Brain microvascular endothelial cell (primary cell): ENCODE data around the gene REG4.
"Not testable (repeated sequence)": the region's sequence is repeated elsewhere in the genome, so short reads cannot be mapped to it uniquely, and the experiment has no call there.

Experiments
- DNase-seq: peaks from one replicate; pipeline ENCODE4 v3.0.0-alpha.2; 2020
- H3K27ac ChIP-seq: fragments of 250-450 bp; sonication (Bioruptor Pico); 2 replicates; pipeline ENCODE4 v1.5.1; 2020; ENCODE audit warnings: mild to moderate bottlenecking, moderate library complexity
- H3K27me3 ChIP-seq: fragments of 250-450 bp; sonication (Bioruptor Pico); replicated peaks from 2 replicates; pipeline ENCODE4 v1.5.1; 2020; ENCODE audit warnings: mild to moderate bottlenecking
- H3K36me3 ChIP-seq: fragments of 250-450 bp; sonication (Bioruptor Pico); replicated peaks from 2 replicates; pipeline ENCODE4 v1.5.1; 2020; ENCODE audit warnings: mild to moderate bottlenecking
- H3K4me3 ChIP-seq: 2 replicates; pipeline ENCODE4 v1.5.1; 2011; ENCODE audit warnings: low read depth, mild to moderate bottlenecking, control low read depth, low read length, moderate library complexity
- in situ Hi-C: cut with HindIII; loops from 2 replicates; pipeline ENCODE4 v1.10.0; 2017; ENCODE audit warnings: low sequenced_read_pairs, low pct_ligation_motif_present
- TF ChIP-seq, protein P1 (sequence below): IDR thresholded peaks from 2 replicates; pipeline ENCODE4 v1.5.1; 2011; ENCODE audit warnings: low read depth, mild to moderate bottlenecking, moderate library complexity, low read length, control low read depth, inconsistent platforms; ENCODE audit errors: missing control alignments

Gene REG4

DNA sequence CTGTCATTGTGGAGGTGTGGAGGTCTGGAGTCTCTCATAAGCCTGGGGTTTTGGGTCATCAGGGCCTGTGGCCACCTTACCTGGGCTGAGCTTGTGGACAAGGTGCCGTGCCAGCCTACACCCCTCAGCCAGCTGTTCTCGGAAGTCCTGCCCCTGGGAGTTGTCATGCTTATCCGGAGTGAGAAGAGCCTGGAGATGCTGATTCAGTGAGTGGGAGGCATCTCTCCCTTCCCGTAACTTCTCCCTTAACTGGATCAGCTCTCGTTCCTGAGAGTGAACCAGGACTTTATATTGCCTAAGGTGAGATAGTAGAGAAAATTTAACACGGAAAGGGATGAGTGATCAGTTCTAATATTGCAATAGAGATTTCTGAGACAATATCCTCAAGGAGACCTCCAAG is 30.0 kb upstream of the REG4 start:
- no peak for DNase-seq
- in situ Hi-C loops, result no loop called here
- TF ChIP-seq, protein P1, sequence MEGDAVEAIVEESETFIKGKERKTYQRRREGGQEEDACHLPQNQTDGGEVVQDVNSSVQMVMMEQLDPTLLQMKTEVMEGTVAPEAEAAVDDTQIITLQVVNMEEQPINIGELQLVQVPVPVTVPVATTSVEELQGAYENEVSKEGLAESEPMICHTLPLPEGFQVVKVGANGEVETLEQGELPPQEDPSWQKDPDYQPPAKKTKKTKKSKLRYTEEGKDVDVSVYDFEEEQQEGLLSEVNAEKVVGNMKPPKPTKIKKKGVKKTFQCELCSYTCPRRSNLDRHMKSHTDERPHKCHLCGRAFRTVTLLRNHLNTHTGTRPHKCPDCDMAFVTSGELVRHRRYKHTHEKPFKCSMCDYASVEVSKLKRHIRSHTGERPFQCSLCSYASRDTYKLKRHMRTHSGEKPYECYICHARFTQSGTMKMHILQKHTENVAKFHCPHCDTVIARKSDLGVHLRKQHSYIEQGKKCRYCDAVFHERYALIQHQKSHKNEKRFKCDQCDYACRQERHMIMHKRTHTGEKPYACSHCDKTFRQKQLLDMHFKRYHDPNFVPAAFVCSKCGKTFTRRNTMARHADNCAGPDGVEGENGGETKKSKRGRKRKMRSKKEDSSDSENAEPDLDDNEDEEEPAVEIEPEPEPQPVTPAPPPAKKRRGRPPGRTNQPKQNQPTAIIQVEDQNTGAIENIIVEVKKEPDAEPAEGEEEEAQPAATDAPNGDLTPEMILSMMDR, result no peak
- H3K36me3 ChIP-seq, result no peaks in the 10 kb centered on the region
- no peaks in the 10 kb centered on the region for H3K27me3 ChIP-seq
- no peak overlapping the region for H3K4me3 ChIP-seq
- no peak overlapping the region for H3K27ac ChIP-seq

DNA sequence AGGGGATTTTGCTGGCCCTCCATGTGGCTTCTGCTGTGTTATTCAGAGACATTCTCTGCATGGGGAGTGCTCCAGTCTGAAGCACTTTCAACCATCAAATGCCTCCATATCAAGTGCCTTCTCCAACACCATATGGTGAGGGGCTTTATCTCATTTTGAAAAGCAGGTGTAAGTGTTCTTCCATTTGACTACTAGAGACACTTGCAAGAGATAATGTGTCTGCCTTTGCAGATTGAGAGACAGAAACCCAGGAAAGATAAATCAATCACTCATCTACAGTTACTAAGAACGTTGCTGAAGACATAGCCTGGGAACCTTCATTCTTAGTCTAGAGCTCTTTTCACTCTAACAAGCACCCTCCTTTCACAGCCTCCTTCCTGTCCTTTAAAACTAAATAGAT is 29.5 kb upstream of the REG4 start:
- H3K27me3 ChIP-seq, result no peaks in the 10 kb centered on the region
- in situ Hi-C loops, result no loop called here

DNA sequence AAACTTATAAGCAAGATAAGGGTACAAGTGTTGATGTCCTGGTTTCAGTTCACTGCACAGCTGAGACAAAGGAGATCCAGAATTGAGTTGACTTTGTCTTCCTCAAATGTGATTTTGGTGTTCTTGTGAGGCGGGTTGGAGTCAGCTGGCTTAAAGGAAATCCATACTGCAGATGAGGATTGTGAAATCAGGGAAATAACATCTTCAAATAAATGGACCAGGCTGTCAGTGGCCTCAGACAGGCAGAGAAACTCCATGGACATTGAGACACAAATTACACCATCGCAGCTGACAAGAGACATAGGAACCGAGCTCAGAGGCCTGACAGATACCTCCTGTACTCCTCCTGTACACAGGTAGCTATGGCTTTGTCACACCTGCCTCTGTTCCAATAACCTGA is 27.0 kb upstream of the REG4 start:
- TF ChIP-seq, protein P1, result no peak
- no peak overlapping the region for H3K27ac ChIP-seq
- no peak for DNase-seq
- in situ Hi-C loops, result no loop called here
- no peaks in the 10 kb centered on the region for H3K27me3 ChIP-seq
- no peaks in the 10 kb centered on the region for H3K36me3 ChIP-seq
- no peak overlapping the region for H3K4me3 ChIP-seq

More for the DNA sequence above, 29.5 kb upstream of the REG4 start:
- Histone ChIP-seq H3K27ac (no peak overlapping the region), H3K36me3 (no peaks in the 10 kb centered on the region), H3K4me3 (no peak overlapping the region)
- DNase-seq, result no peak
- TF ChIP-seq, protein P1, result no peak

DNA sequence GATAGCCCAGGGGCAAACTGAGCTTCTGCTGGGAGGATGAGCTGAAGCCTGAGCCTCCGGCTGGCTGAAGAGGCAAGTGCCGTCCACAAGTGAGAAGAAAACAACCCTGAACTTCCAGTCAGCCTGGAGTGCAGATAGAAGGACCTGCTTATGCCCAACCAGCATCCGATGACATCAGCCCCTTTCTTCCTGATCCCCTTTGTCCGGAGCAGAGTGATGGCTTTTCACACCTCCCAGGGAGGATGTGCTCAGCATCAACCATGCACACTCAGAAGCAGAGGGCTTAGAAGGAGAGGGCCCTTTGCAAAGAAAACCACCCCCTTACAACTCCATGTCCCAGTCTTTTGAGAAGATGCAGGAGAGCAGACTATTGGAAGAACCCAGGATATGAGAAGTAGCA is 23.7 kb upstream of the REG4 start:
- TF ChIP-seq, protein P1, result no peak
- no peak for DNase-seq
- in situ Hi-C loops, result no loop called here
- Histone ChIP-seq H3K27ac (no peak overlapping the region), H3K27me3 (no peaks in the 10 kb centered on the region), H3K36me3 (no peaks in the 10 kb centered on the region), H3K4me3 (no peak overlapping the region)

DNA sequence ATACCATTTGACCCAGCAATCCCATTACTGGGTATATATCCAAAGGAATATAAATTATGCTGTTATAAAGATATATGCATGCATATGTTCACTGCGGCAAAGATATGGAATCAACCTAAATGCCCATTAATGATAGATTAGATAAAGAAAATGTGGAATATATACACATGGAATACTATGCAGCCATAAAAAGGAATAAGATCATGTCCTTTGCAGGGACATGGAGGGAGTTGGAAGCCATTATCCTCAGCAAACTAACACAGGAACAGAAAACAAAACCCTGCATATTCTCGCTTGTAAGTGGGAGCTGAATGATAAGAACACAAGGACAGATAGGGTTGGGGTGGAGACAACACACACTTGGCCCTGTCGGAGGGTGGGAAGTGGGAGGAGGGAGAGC is 19.8 kb upstream of the REG4 start:
- H3K27me3 ChIP-seq, result no peaks in the 10 kb centered on the region
- in situ Hi-C loops, result no loop called here
- DNase-seq, result no peak
- TF ChIP-seq, protein P1, result no peak
- H3K36me3 ChIP-seq, result no peaks in the 10 kb centered on the region
- H3K4me3 ChIP-seq, result no peak overlapping the region
- no peak overlapping the region for H3K27ac ChIP-seq

DNA sequence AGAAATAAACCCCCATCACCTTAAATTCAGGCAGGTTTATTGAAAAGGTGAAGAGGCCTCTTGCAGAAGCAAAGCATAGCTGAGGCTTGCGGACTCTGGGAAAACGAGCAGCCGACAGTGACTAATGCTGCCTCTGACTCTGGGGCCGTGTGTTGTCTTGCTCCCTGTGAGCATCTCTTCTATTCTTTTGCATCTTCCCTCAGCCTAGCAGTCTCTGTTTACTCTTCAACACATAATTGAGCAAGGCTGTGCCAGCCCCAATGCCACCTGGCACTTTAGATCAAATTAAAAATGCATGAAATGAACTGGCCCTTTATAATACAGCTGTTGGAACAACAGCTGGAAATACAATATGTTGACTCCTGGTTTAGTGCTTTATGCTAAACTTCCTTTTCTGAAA is 18.4 kb upstream of the REG4 start:
- no peak for DNase-seq
- TF ChIP-seq, protein P1, result no peak
- Histone ChIP-seq H3K36me3 (no peaks in the 10 kb centered on the region), H3K4me3 (no peak overlapping the region), H3K27me3 (no peaks in the 10 kb centered on the region), H3K27ac (no peak overlapping the region)
- in situ Hi-C loops, result no loop called here

DNA sequence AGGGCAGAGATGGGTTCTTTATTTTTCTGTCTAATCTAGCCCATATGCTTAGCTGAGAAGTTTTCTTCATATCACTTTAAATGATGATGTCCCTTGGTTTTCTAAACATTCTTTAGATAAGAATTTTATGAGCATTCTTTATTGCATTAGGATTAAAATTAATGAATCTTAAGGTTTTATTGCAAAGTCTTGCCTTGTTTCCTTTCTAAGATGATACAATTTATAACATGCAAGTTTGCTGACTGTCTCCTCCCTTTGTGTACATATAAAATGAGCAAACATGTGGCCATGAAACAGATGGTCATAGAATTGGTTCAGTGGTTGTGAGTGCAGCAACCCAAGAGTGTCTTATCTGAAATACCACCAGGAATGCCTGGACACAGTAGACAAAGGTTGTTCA is 17.7 kb upstream of the REG4 start:
- in situ Hi-C loops, DNase-seq, H3K4me3 ChIP-seq, H3K36me3 ChIP-seq, H3K27ac ChIP-seq, H3K27me3 ChIP-seq: not testable (repeated sequence)
